Measurements from ENCODE around the gene RAD51B. TPM values are rescaled to one million over a fixed set of nuclear protein-coding genes. Genes with fewer than 3 reads are reported as not detected.

Gene RAD51B
- total RNA-seq, 1 experiment from 2014 or later = 29.9 TPM

DNA sequence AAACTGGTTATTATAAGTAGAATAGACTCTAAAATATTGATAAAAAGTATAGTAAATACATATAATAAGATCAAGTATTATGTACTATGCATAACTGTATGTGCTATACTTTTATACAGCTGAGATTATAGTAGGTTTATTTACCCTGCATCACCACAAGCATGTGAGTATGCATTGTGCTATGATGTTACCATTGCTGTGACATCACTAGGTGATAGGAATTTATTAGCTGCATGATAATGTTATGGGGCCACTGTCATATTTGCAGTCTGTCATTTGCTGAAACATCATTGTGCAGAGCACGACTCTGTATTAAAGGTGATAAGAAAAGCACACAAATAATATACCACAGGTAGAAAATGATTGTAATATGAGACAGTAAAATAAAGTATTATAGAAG is 587.7 kb downstream of the RAD51B start:
- no TSS peak for BruUV-seq (replicated peaks)
- H2AFZ ChIP-seq = no peak overlapping the region
- intact Hi-C loops (cut with micrococcal nuclease; ENCODE audit: unreplicated experiment) = no loop called here
- no peaks in the 10 kb centered on the region for H3K9me2 ChIP-seq (ENCODE audit: insufficient read depth)
- H3K79me2 ChIP-seq (ENCODE audit: low read depth) = no peaks in the 10 kb centered on the region
- no peaks in the 10 kb centered on the region for H3K27me3 ChIP-seq (ENCODE audit: insufficient read depth, low read depth)
- H3F3A ChIP-seq (ENCODE audit: insufficient read depth, low read depth) = peaks cover 12% of the 10 kb centered on the region
- no peak for DNase-seq
- ChIA-PET CTCF (no interaction called here), POLR2A (ENCODE audit: unreplicated experiment) (no interaction called here)
- peaks cover 46% of the 10 kb centered on the region for H3K4me1 ChIP-seq (replicated peaks; ENCODE audit: insufficient read depth)
- H3K4me3 ChIP-seq = no peak overlapping the region
- TF ChIP-seq EZH2 (IDR thresholded peaks at IDR 0.05; ENCODE audit: low read depth) = no peak
- TF ChIP-seq, protein P1, sequence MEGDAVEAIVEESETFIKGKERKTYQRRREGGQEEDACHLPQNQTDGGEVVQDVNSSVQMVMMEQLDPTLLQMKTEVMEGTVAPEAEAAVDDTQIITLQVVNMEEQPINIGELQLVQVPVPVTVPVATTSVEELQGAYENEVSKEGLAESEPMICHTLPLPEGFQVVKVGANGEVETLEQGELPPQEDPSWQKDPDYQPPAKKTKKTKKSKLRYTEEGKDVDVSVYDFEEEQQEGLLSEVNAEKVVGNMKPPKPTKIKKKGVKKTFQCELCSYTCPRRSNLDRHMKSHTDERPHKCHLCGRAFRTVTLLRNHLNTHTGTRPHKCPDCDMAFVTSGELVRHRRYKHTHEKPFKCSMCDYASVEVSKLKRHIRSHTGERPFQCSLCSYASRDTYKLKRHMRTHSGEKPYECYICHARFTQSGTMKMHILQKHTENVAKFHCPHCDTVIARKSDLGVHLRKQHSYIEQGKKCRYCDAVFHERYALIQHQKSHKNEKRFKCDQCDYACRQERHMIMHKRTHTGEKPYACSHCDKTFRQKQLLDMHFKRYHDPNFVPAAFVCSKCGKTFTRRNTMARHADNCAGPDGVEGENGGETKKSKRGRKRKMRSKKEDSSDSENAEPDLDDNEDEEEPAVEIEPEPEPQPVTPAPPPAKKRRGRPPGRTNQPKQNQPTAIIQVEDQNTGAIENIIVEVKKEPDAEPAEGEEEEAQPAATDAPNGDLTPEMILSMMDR (conservative IDR thresholded peaks at IDR 0.05) = no peak
- H3K27ac ChIP-seq = no peak overlapping the region
- no peak overlapping the region for H3K4me2 ChIP-seq
- no peaks in the 10 kb centered on the region for H4K20me1 ChIP-seq (ENCODE audit: insufficient read depth)
- H3K36me3 ChIP-seq (ENCODE audit: low read depth) = no peaks in the 10 kb centered on the region
- peaks cover 5% of the 10 kb centered on the region; the same call in 1 of the 2 replicates for H3K9me3 ChIP-seq (ENCODE audit: insufficient read depth, low read depth)

DNA sequence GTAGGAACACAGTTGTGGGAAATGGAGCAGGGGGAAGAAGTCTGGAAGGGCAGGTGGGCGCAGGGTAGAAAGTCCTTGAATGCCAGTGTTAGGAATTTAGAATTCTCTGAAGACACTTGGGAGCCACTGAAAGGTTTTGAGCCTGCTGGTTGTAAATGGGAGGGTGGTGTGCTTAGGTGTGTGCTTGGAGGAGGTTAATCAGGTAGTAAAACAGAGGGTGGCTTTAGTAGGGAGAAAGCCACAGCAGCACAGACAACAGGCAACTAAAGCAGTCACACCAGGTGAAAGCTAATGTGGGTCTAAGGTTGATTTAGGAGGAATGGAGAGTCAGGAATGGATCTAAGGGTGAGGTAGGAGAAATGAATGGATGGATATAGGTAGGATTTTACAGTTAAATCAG is 588.2 kb downstream of the RAD51B start:
- Histone ChIP-seq H2AFZ (peak overlapping the region; percentile 60; the same call in 1 of the 2 replicates), H3F3A (ENCODE audit: insufficient read depth, low read depth) (peaks cover 18% of the 10 kb centered on the region), H3K27ac (no peak overlapping the region), H3K9me3 (ENCODE audit: insufficient read depth, low read depth) (peaks cover 4% of the 10 kb centered on the region; the same call in 1 of the 2 replicates), H3K4me1 (replicated peaks; ENCODE audit: insufficient read depth) (peaks cover 50% of the 10 kb centered on the region), H3K27me3 (ENCODE audit: insufficient read depth, low read depth) (no peaks in the 10 kb centered on the region), H3K79me2 (ENCODE audit: low read depth) (no peaks in the 10 kb centered on the region), H3K36me3 (ENCODE audit: low read depth) (no peaks in the 10 kb centered on the region), H3K9me2 (ENCODE audit: insufficient read depth) (no peaks in the 10 kb centered on the region), H3K4me2 (no peak overlapping the region), H4K20me1 (ENCODE audit: insufficient read depth) (no peaks in the 10 kb centered on the region), H3K4me3 (no peak overlapping the region)
- CTCF ChIA-PET = no interaction called here
- no TSS peak for BruUV-seq (replicated peaks)
- no peak for TF ChIP-seq EZH2 (IDR thresholded peaks at IDR 0.05; ENCODE audit: low read depth)
- TF ChIP-seq, protein P1 (conservative IDR thresholded peaks at IDR 0.05) = no peak
- intact Hi-C loops (cut with micrococcal nuclease; ENCODE audit: unreplicated experiment) = no loop called here
- no peak for DNase-seq
- POLR2A ChIA-PET (ENCODE audit: unreplicated experiment) = interaction anchor here (0.7 kb wide), 1 partner anchor 32 kb away, joined by 4 read pairs; no protein-coding TSS in a partner anchor

DNA sequence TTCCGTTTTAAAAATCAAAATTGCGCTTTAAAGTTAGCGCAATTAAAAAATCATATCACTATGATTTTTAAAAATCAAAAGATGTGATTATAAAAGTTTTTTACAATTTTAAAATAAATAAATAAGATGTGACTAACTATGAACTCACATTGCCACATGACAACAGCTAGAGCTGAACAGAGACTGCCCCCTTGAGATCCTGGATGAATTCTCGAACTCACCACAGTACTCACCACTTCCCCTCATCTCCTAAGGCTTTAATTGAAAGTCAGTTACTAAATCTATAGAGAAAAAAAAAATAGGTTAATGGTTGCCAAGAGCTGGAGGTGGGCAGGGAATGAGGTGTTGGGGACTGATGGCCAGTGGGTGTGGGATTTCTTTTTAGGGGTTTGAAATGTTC is 589.1 kb downstream of the RAD51B start:
- H3K4me3 ChIP-seq = no peak overlapping the region
- H3K27me3 ChIP-seq (ENCODE audit: insufficient read depth, low read depth) = no peaks in the 10 kb centered on the region
- BruUV-seq (replicated peaks) = no TSS peak
- DNase-seq = no peak
- no peaks in the 10 kb centered on the region for H4K20me1 ChIP-seq (ENCODE audit: insufficient read depth)
- no peak for TF ChIP-seq EZH2 (IDR thresholded peaks at IDR 0.05; ENCODE audit: low read depth)
- TF ChIP-seq, protein P1 (conservative IDR thresholded peaks at IDR 0.05) = no peak
- peaks cover 23% of the 10 kb centered on the region for H3F3A ChIP-seq (ENCODE audit: insufficient read depth, low read depth)
- H3K27ac ChIP-seq = no peak overlapping the region
- H3K4me2 ChIP-seq = no peak overlapping the region
- no peaks in the 10 kb centered on the region for H3K79me2 ChIP-seq (ENCODE audit: low read depth)
- ChIA-PET CTCF (no interaction called here), POLR2A (ENCODE audit: unreplicated experiment) (interaction anchor here (0.5 to 0.7 kb wide), 2 partner anchors 31 to 49 kb away, joined by 4 to 8 read pairs; no protein-coding TSS in a partner anchor)
- no peak overlapping the region for H2AFZ ChIP-seq
- no peaks in the 10 kb centered on the region for H3K36me3 ChIP-seq (ENCODE audit: low read depth)
- H3K4me1 ChIP-seq (replicated peaks; ENCODE audit: insufficient read depth) = peaks cover 50% of the 10 kb centered on the region
- H3K9me2 ChIP-seq (ENCODE audit: insufficient read depth) = no peaks in the 10 kb centered on the region
- intact Hi-C loops (cut with micrococcal nuclease; ENCODE audit: unreplicated experiment) = no loop called here
- H3K9me3 ChIP-seq (ENCODE audit: insufficient read depth, low read depth) = 0 out of 2 replicates have a peak, but pooled peaks cover 6% of the 10 kb centered on the region
